Loucy (cell line): Measurements from ENCODE around the gene ANKRD35.

ENCODE experiments used
- CTCF ChIP-seq: fragments of 200-600 bp; sonication (generic); conservative IDR thresholded peaks from 2 replicates; pipeline ENCODE4 v1.5.1; 2014; ENCODE audit warnings: mild to moderate bottlenecking, antibody characterized with exemption, low read length
- EZH2phosphoT487 ChIP-seq: fragments of 200-600 bp; IDR thresholded peaks from 2 replicates; pipeline ENCODE4 v1.6.1; 2018; ENCODE audit warnings: antibody characterized with exemption, mild to moderate bottlenecking, moderate library complexity, borderline replicate concordance

GRCh38 chr1:145916745-145917144 lies 31.1 kb upstream of the ANKRD35 start:
- TF ChIP-seq CTCF (no peak), EZH2phosphoT487 (no peak)
